ENCODE results near the gene DAZAP2.

GRCh38 chr12:51189790-51190355 lies 48.8 kb upstream of the DAZAP2 start:
- TF ChIP-seq CTCF (optimal IDR thresholded peaks at IDR 0.05 in 1 of 3, IDR thresholded peaks at IDR 0.05 in 1 of 3, conservative IDR thresholded peaks at IDR 0.05 in 1 of 3; ENCODE audit: extremely low read depth in 1 of 3, insufficient read depth in 2 of 3, low read length in 3 of 3) (no peak), EZH2 (IDR thresholded peaks at IDR 0.05; ENCODE audit: low read length) (no peak)

Measured in keratinocyte (primary cell).